Vagina (tissue), 2 donors: ENCODE data around the gene MYL5.

Source experiments
- CTCF ChIP-seq, 3 experiments: fragments of 450-650 bp in 2 of 3; fragments of 200-600 bp in 1 of 3; sonication (generic) in 1 of 3; IDR thresholded peaks; one replicate each; pipeline ENCODE4 v1.5.1; 2017 to 2019; ENCODE audit warnings: antibody characterized with exemption in 3 of 3, mild to moderate bottlenecking in 2 of 3, moderate library complexity in 2 of 3
- POLR2A ChIP-seq, 2 donors: fragments of 450-650 bp; IDR thresholded peaks; one replicate each; pipeline ENCODE4 v1.6.1; 2017; ENCODE audit warnings: antibody characterized with exemption in 2 of 2, mild to moderate bottlenecking in 2 of 2, moderate library complexity in 2 of 2

GRCh38 chr4:661881-662761, 12.2 kb upstream of the MYL5 start:
- TF ChIP-seq CTCF (IDR thresholded peaks at IDR 0.05) (no peak), POLR2A (IDR thresholded peaks at IDR 0.05) (no peak)
